Endothelial cell of umbilical vein (primary cell): ENCODE measurements around the gene ANKRD33. TPM values are rescaled to one million over a fixed set of nuclear protein-coding genes. Genes with fewer than 3 reads are reported as not detected.

Source experiments
- BruUV-seq: library from RNA; stranded (reverse); fragments of 400-500 nt; replicated peaks from 2 replicates; lab custom pipeline; 2021; lab: Mats Ljungman, UMichigan
- CTCF ChIA-PET: fragments of 300-600, 350-600 bp; sonication (Branson Sonifier 250); formaldehyde crosslinking; loops from one replicate; lab custom pipeline; 2021; ENCODE audit warnings: antibody characterized with exemption, inconsistent platforms; lab: Charles Lee
- POLR2A ChIA-PET: fragments of 300-600, 350-600 bp; sonication (Branson Sonifier 250); formaldehyde crosslinking; loops from one replicate; lab custom pipeline; 2021; ENCODE audit warnings: antibody characterized with exemption, inconsistent platforms; lab: Charles Lee
- DNase-seq: peaks from one replicate; pipeline ENCODE4 v3.0.0-alpha.2; 2011; ENCODE audit warnings: low read depth, low spot score
- FAIRE-seq: peaks from 2 replicates; lab custom pipeline; 2011; peaks lifted over from hg19 to GRCh38; lab: Jason Lieb, UNC
- H2AFZ ChIP-seq: 2 replicates; pipeline ENCODE4 v1.6.0; 2012; ENCODE audit warnings: low read depth, low read length, control low read depth, inconsistent platforms
- H3K27ac ChIP-seq: 2 replicates; pipeline ENCODE4 v1.5.1; 2011; ENCODE audit warnings: low read depth, mild to moderate bottlenecking, control low read depth, low read length, moderate library complexity; ENCODE audit not compliant: insufficient read depth
- H3K27me3 ChIP-seq, 2 experiments: 2 replicates each; pipeline versions ENCODE4 v1.6.0 to v1.6.1; 2011; ENCODE audit warnings: low read length in 2 of 2, mixed read lengths in 1 of 2; ENCODE audit not compliant: control insufficient read depth in 2 of 2, insufficient read depth in 2 of 2
- H3K36me3 ChIP-seq, 2 experiments: 2 replicates in 1 of 2; 3 replicates in 1 of 2; pipeline ENCODE4 v1.5.1; 2011; ENCODE audit warnings: low read length in 2 of 2, mild to moderate bottlenecking in 1 of 2, moderate library complexity in 1 of 2; ENCODE audit not compliant: control insufficient read depth in 2 of 2, insufficient read depth in 2 of 2; ENCODE audit errors: extremely low read depth in 1 of 2
- H3K4me1 ChIP-seq: 3 replicates; pipeline ENCODE4 v1.5.1; 2011; ENCODE audit warnings: mild to moderate bottlenecking, low read length; ENCODE audit not compliant: control insufficient read depth, insufficient read depth; ENCODE audit errors: extremely low read depth
- H3K4me2 ChIP-seq: 2 replicates; pipeline ENCODE4 v1.6.1; 2011; ENCODE audit warnings: low read length, control low read depth, mixed read lengths; ENCODE audit not compliant: insufficient read depth
- H3K4me3 ChIP-seq, 3 experiments: fragments of 200-600 bp in 1 of 3; sonication (generic), shearing (Covaris generic) in 1 of 3; replicated peaks in 1 of 3; 2 replicates each; pipeline ENCODE4 v1.5.1; 2011 to 2016; ENCODE audit warnings: control low read depth in 3 of 3, low read length in 3 of 3, mild to moderate bottlenecking in 2 of 3, inconsistent platforms in 1 of 3, low read depth in 1 of 3, moderate library complexity in 1 of 3; ENCODE audit not compliant: insufficient read depth in 1 of 3
- H3K79me2 ChIP-seq: 2 replicates; pipeline ENCODE4 v1.6.0; 2012; ENCODE audit warnings: low read length, inconsistent platforms; ENCODE audit not compliant: control insufficient read depth, insufficient read depth
- H3K9ac ChIP-seq: replicated peaks from 2 replicates; pipeline ENCODE3; 2011; ENCODE audit warnings: low read length, control low read depth; ENCODE audit not compliant: insufficient read depth; ENCODE audit errors: extremely low read depth
- H3K9me1 ChIP-seq: replicated peaks from 3 replicates; pipeline ENCODE4 v1.6.0; 2011; ENCODE audit warnings: mild to moderate bottlenecking, low read length; ENCODE audit not compliant: control insufficient read depth, insufficient read depth; ENCODE audit errors: extremely low read depth
- H3K9me3 ChIP-seq: replicated peaks from 2 replicates; pipeline ENCODE4 v1.5.1; 2012; ENCODE audit warnings: low read length, inconsistent platforms; ENCODE audit not compliant: control insufficient read depth, insufficient read depth
- H4K20me1 ChIP-seq: replicated peaks from 2 replicates; pipeline ENCODE3; 2011; ENCODE audit warnings: mild to moderate bottlenecking, low read length; ENCODE audit not compliant: control insufficient read depth, insufficient read depth; ENCODE audit errors: extremely low read depth
- EZH2 ChIP-seq: IDR thresholded peaks from 2 replicates; pipeline ENCODE4 v1.6.1; 2012; ENCODE audit warnings: borderline replicate concordance, low read depth, mild to moderate bottlenecking, moderate library complexity, low read length, inconsistent platforms; ENCODE audit not compliant: severe bottlenecking
- FOS ChIP-seq: IDR thresholded peaks from 2 replicates; pipeline ENCODE4 v1.6.1; 2011; ENCODE audit warnings: mild to moderate bottlenecking, low read length, moderate library complexity, borderline replicate concordance; ENCODE audit not compliant: insufficient read depth
- GATA2 ChIP-seq: IDR thresholded peaks from 2 replicates; pipeline ENCODE4 v1.7.0; 2011; ENCODE audit warnings: low read depth, mild to moderate bottlenecking, moderate library complexity, mixed read lengths, low read length; ENCODE audit not compliant: insufficient read length, insufficient read depth
- JUN ChIP-seq: IDR thresholded peaks from 2 replicates; pipeline ENCODE4 v1.6.1; 2011; ENCODE audit warnings: borderline replicate concordance, low read depth; ENCODE audit not compliant: insufficient read length, insufficient read depth
- MYC ChIP-seq: IDR thresholded peaks from one replicate; pipeline ENCODE4 v1.6.1; 2011; ENCODE audit warnings: mild to moderate bottlenecking, low read depth, low read length
- POLR2A ChIP-seq: IDR thresholded peaks from 2 replicates; pipeline ENCODE4 v1.6.1; 2012; ENCODE audit warnings: low read depth, mild to moderate bottlenecking, control low read depth, low read length
- POLR2AphosphoS5 ChIP-seq: IDR thresholded peaks from 2 replicates; pipeline ENCODE4 v1.6.1; 2012; ENCODE audit warnings: low read depth, mild to moderate bottlenecking, control low read depth, low read length, moderate library complexity; ENCODE audit not compliant: insufficient read depth
- dilution Hi-C: fragments of 300-500 bp; cut with MboI; formaldehyde crosslinking; loops from one replicate; pipeline ENCODE4 v1.15.0; 2019; ENCODE audit warnings: low sequenced_read_pairs; ENCODE audit not compliant: extremely low pct_ligation_motif_present
- intact Hi-C: fragments of 100-400 bp; cut with micrococcal nuclease; formaldehyde crosslinking; loops from one replicate; pipeline ENCODE4 v1.10.0; 2022
- polyA plus RNA-seq, 4 experiments: library from polyadenylated mRNA; depleted of rRNA in 3 of 4; stranded (reverse) in 3 of 4; unstranded in 1 of 4; fragments of >200 nt; gene quantifications; 2 replicates each; pipeline versions ENCODE4 v1.2.1 to v1.2.3, GENCODE V29; 2011 to 2012; ENCODE audit warnings: missing spikeins in 1 of 4
- total RNA-seq: library from RNA; stranded (reverse); gene quantifications from 2 replicates; pipeline ENCODE4 v1.2.3, GENCODE V29; 2021
- TF ChIP-seq, protein P1 (sequence below): IDR thresholded peaks from 2 replicates; pipeline ENCODE4 v1.6.1; 2011; ENCODE audit not compliant: insufficient read depth, insufficient read length
- TF ChIP-seq, protein P2 (sequence below), 2 donors: IDR thresholded peaks; 1 replicate in 1 of 2; 2 replicates in 1 of 2; pipeline ENCODE4 v1.5.1; 2011; ENCODE audit warnings: low read length in 2 of 2, mild to moderate bottlenecking in 2 of 2, moderate library complexity in 2 of 2, control low read depth in 1 of 2, inconsistent platforms in 1 of 2, low read depth in 1 of 2; ENCODE audit not compliant: insufficient read depth in 1 of 2; ENCODE audit errors: extremely low read depth in 1 of 2

The ANKRD33 gene
- total and polyA plus RNA-seq, 2 donors (not counting 3 experiments of a cell fraction or from before 2014, with no cell fraction given) = 0.80 to 1.2 TPM

DNA sequence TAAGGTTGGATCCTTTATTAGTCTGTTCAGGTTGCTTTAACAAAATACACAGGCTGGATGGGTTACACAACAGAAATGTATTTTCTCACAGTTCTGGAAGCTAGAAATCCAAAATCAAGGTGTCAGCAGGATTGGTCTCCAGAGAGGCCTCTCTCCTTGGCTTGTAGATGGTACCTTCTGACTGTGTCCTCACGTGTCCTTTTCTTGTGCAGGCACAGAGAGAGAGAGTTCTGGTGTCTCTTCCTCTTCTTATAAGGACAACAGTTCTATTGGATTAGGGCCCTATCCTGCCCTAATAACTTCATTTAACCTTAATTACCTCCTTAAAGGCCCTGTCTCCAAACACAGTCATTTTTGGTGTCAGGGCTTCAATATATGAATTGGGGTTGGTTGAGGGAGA lies 4.6 kb upstream of the ANKRD33 start:
- dilution Hi-C loops = no loop called here
- H3K4me3 ChIP-seq = no peak overlapping the region
- no peaks in the 10 kb centered on the region for H4K20me1 ChIP-seq
- H3K27ac ChIP-seq = no peak overlapping the region
- no peaks in the 10 kb centered on the region for H3K36me3 ChIP-seq
- H3K4me1 ChIP-seq = peaks cover 41% of the 10 kb centered on the region
- H3K9me1 ChIP-seq = no peaks in the 10 kb centered on the region
- no peak overlapping the region for H3K4me2 ChIP-seq
- BruUV-seq = no TSS peak
- ChIA-PET POLR2A (no interaction called here), CTCF (interaction anchor here (6.5 kb wide), 1 partner anchor 8 kb away, joined by 44 read pairs; no protein-coding TSS in a partner anchor)
- TF ChIP-seq POLR2AphosphoS5 (no peak), POLR2A (no peak), MYC (no peak), JUN (no peak), FOS (no peak), EZH2 (no peak), GATA2 (no peak)
- TF ChIP-seq, protein P1, sequence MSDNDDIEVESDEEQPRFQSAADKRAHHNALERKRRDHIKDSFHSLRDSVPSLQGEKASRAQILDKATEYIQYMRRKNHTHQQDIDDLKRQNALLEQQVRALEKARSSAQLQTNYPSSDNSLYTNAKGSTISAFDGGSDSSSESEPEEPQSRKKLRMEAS = no peak
- TF ChIP-seq, protein P2, sequence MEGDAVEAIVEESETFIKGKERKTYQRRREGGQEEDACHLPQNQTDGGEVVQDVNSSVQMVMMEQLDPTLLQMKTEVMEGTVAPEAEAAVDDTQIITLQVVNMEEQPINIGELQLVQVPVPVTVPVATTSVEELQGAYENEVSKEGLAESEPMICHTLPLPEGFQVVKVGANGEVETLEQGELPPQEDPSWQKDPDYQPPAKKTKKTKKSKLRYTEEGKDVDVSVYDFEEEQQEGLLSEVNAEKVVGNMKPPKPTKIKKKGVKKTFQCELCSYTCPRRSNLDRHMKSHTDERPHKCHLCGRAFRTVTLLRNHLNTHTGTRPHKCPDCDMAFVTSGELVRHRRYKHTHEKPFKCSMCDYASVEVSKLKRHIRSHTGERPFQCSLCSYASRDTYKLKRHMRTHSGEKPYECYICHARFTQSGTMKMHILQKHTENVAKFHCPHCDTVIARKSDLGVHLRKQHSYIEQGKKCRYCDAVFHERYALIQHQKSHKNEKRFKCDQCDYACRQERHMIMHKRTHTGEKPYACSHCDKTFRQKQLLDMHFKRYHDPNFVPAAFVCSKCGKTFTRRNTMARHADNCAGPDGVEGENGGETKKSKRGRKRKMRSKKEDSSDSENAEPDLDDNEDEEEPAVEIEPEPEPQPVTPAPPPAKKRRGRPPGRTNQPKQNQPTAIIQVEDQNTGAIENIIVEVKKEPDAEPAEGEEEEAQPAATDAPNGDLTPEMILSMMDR (IDR thresholded peaks at IDR 0.05; ENCODE audit: extremely low read depth in 1 of 2, insufficient read depth in 1 of 2, low read depth in 1 of 2, low read length in 2 of 2) = no peak
- H3K9me3 ChIP-seq = peaks cover 2% of the 10 kb centered on the region
- no peaks in the 10 kb centered on the region for H3K27me3 ChIP-seq
- DNase-seq (no peak), FAIRE-seq (no peak)
- H2AFZ ChIP-seq = no peak overlapping the region
- no peak overlapping the region for H3K9ac ChIP-seq
- no peaks in the 10 kb centered on the region for H3K79me2 ChIP-seq
- intact Hi-C loops = no loop called here
